Measurements from ENCODE around the gene LARGE1.

DNA sequence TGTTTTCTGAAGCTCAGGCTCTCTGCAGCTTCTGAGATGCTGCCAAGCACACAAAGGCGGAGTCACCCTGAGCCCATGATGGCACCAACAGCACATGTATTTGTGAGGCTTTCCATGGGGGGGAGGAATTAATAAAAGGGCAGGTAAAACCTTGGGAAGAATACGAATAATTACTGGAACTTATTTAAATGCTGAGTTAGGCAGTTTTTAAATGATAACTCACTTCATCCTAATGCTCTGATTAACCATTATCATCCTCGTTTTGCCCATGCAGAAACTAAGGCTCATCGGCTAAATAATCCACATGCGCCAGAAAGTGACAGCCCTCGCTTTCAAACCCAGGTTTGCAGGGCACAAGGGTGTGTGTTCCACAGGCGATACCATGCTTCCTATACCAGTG, 35.4 kb downstream of the LARGE1 start:
- TF ChIP-seq POLR2A (IDR thresholded peaks at IDR 0.05; ENCODE audit: low read depth, low read length): no peak
- TF ChIP-seq POLR2AphosphoS5 (IDR thresholded peaks at IDR 0.05; ENCODE audit: low read depth, low read length): no peak
- TF ChIP-seq TAF1 (IDR thresholded peaks at IDR 0.05; ENCODE audit: low read depth, low read length): no peak
